Measurements from ENCODE around the gene ISX.

The ISX gene

DNA sequence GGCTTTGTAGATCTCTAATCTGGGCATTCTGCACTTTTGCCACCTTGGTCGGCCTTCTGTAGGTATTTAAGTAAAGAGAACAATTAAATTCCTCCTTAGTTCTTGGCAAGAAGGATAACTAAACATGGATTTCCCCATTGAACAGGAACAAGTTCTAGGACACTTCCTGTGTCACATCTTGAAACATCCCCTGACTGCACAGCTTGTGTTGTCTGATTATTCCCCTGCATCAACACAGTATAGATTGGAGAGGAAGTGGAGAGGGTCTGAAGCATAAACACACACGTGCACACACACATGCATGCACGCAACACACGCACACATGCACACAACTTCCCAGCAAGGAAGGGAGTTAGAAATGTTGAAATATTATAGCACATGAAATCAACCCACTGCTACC lies 8.6 kb downstream of the ISX start:
- TF ChIP-seq, protein P1, sequence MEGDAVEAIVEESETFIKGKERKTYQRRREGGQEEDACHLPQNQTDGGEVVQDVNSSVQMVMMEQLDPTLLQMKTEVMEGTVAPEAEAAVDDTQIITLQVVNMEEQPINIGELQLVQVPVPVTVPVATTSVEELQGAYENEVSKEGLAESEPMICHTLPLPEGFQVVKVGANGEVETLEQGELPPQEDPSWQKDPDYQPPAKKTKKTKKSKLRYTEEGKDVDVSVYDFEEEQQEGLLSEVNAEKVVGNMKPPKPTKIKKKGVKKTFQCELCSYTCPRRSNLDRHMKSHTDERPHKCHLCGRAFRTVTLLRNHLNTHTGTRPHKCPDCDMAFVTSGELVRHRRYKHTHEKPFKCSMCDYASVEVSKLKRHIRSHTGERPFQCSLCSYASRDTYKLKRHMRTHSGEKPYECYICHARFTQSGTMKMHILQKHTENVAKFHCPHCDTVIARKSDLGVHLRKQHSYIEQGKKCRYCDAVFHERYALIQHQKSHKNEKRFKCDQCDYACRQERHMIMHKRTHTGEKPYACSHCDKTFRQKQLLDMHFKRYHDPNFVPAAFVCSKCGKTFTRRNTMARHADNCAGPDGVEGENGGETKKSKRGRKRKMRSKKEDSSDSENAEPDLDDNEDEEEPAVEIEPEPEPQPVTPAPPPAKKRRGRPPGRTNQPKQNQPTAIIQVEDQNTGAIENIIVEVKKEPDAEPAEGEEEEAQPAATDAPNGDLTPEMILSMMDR (IDR thresholded peaks at IDR 0.05; ENCODE audit: low read depth, low read length, missing control alignments), result no peak
- H3K4me3 ChIP-seq (ENCODE audit: low read depth, low read length), result no peak overlapping the region
- DNase-seq (ENCODE audit: low read depth), result no peak

DNA sequence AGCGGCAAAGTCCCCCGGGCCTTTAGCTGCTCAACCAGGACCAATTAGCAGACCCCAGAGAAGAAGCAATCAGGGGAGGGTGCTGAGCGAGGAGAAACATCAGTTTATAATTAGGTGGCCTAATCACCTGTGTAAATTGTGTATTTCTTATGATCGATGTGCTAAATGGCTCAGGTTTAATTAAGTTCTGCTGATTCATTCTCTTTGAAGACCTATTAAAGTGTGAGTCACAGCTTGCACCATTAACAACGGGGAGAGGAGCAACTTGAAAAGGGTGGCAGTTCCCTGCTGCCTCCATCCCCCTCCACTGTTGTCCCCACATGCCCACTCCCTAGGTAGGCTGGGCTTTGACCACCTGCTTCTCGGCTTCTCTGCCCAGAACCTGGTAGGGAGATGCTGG lies 10.7 kb downstream of the ISX start:
- TF ChIP-seq, protein P1 (IDR thresholded peaks at IDR 0.05; ENCODE audit: low read depth, low read length, missing control alignments), result no peak
- DNase-seq (ENCODE audit: low read depth), result no peak
- H3K4me3 ChIP-seq (ENCODE audit: low read depth, low read length), result no peak overlapping the region

DNA sequence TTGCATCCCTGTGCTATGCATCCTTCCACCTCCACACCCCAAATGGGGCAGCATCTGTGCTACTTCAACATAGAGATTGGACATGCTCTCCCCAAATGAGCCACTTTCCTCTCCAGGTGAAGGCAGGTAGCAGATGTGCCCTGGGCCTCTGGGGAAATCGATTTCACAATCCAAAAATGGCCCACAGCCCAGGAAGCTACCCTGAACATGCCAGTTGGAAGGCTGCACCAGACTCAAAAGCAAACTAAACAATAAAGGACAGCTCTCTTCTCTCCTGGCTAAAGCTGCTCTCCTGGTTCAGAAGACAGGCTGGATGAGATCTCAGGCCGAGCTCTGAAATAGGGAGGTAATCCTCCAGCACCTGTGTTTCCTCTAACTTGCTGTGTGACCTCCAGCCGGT lies 19.7 kb downstream of the ISX start:
- H3K4me3 ChIP-seq (ENCODE audit: low read depth, low read length), result no peak overlapping the region
- no peak for DNase-seq (ENCODE audit: low read depth)
- TF ChIP-seq, protein P1 (IDR thresholded peaks at IDR 0.05; ENCODE audit: low read depth, low read length, missing control alignments), result no peak

DNA sequence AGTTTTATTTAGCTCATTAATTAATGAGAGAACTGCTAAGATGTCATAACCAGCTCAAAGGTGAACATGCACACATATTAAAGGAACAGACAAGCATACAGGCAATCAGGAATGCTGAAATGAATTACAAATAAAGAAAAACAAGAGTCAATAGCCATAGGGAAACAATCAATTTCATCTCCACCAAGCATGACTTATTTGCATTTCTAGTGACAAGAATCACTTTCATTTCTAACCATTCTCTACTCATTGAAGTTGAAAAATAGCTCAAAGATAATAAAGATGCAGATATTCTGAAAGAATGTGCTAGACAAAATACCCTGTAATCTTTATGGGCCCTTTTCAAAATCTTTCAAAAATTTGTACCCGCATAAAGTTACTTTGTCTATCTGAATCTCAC lies 23.2 kb downstream of the ISX start:
- DNase-seq (ENCODE audit: low read depth), result no peak
- TF ChIP-seq, protein P1 (IDR thresholded peaks at IDR 0.05; ENCODE audit: low read depth, low read length, missing control alignments), result no peak
- no peak overlapping the region for H3K4me3 ChIP-seq (ENCODE audit: low read depth, low read length)

DNA sequence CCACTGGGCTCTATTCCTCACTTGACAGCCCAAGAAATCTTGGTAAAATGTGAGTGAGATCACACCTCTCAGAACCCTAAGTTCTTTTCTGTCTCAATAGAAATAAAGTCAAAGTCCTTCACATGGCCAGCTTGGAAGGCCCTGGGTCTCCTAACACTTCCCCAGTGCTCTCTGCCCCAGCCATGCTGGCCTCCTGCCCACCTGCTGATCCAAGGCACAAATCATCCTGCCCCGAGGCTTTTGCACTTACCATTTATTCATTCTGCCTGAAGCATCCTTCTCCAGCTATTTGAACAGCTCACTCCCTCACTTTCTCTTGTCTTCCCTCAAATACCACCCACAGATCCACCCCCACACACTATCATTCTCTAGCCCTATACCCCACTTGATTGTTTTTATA lies 26.4 kb downstream of the ISX start:
- no peak overlapping the region for H3K4me3 ChIP-seq (ENCODE audit: low read depth, low read length)

DNA sequence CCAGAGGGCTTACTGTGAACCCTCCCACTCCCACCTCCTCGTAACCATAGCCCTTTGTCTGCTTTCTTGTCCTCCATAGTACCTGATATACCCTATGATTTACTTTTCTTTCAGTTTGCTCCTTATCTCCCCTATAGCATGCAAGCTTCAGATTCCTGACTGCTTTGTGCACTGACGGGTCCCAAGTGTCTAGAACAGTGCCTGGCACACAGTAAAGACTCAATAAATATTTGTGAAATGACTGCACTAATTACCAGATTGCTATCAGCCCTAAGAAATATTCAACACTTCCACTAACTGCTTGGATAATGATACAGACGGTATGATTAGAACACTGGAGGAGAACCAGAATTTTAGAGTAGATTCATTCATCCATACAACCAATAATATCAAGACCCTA lies 33.0 kb downstream of the ISX start:
- DNase-seq (ENCODE audit: low read depth), result no peak
- H3K4me3 ChIP-seq (ENCODE audit: low read depth, low read length), result no peak overlapping the region
- TF ChIP-seq, protein P1 (IDR thresholded peaks at IDR 0.05; ENCODE audit: low read depth, low read length, missing control alignments), result no peak

More for the DNA sequence above, 26.4 kb downstream of the ISX start:
- TF ChIP-seq, protein P1 (IDR thresholded peaks at IDR 0.05; ENCODE audit: low read depth, low read length, missing control alignments), result no peak
- DNase-seq (ENCODE audit: low read depth), result no peak

DNA sequence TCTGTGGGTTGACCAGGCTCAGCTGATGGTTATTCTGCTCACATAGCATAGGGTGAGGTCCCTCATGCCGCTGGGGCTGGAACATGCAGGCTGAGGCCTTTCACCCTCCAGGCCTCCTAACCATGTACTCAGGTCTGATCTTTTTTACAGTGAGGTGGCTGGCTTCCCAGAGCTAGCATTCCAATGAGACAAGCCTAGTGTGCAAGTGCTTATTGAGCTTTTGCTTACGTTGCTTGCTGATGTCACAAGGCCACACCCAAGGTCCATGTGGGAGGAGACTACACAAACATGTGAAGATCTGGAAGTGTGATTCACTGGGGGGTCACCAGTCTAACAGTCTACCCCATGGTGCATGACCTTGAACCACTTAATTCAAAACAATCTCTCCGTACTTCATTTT lies 33.9 kb downstream of the ISX start:
- H3K4me3 ChIP-seq (ENCODE audit: low read depth, low read length), result no peak overlapping the region
- DNase-seq (ENCODE audit: low read depth), result no peak
- TF ChIP-seq, protein P1 (IDR thresholded peaks at IDR 0.05; ENCODE audit: low read depth, low read length, missing control alignments), result no peak

Measured in GM12864 (cell line).